ENCODE measurements around the gene MYBPC2. TPM values are rescaled to one million over a fixed set of nuclear protein-coding genes. Genes with fewer than 3 reads are reported as not detected.

Gene MYBPC2
- polyA plus RNA-seq, 12 donors: 11.4 to 140 (median 53.8) TPM; not detected in 2

DNA sequence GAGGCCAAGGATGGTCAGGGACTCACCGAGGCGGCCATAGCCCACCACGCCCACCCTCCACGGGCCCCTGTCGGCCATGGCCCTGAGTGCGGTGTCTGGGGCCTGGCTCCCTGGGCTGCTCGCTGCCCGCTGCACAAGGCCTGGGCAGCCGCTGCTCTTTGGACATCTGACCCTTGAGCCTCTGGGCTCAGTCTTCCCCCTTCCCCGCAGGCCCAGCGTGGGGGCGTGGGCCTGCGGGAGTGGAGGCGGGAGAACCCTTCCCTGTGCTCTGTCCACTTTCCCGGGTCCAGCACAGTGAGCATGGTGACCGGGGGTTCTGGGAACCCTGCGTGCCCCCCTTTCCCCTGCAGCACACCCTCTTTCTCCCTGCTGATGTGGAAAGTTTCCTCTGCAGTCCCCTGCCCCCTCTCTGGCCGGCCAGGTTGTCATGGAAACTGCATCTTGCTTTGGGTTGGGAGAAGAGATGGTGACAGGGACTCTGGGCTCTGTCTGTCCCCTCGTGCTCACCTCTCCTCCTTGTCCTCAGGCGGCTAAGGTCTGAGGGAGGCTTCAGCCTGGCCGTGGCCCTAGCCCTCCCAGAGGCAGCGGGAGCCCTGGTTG lies 81.2 kb downstream of the MYBPC2 start, which contains the start of gene ASPDH:
Gene ASPDH, minus strand, starts transcription at position 168 of the 600 bp plus-strand sequence. Its CDS starts 90 bp downstream, at position 78.
- no peak for DNase-seq

DNA sequence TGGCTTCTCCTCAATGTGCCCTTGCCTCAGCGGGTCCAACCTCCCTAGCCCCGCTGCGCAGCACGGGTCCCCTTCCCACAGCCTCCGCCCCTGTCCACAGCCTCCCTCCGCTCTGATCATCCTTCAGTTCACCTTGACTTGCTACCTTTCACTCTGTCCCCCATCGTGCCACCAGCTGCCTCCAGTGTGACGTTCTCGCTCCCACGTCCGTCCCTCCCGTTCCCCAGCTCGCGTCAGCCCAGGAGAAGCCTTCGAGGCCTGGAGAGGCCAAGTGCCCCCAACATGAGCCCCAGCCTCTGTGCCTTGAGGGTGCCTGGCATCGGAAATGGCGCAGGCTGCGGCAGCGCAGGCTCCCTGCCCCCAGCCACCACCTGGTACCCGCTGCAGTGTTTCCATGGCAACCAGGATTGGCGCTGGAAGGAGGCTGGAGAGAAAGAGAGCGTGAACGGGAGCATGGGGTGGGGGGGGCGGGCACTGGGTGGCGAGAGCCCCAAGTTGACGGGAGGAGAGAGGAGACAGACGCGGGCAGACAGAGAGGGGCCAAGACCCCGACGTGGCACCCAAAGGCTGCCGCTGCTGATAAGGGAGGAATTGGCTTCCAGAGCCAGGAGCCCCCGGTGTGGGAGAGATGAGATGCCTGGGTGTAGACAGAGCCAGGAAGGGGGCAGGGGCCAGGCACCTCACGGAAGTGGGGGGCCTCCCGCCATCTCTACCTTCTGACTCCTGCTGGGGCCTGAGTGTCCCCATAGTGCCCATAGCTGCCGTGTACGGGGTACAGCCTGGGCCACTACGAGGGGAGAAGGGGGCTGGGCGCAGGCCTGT lies 81.9 kb downstream of the MYBPC2 start:
- DNase-seq: no peak

DNA sequence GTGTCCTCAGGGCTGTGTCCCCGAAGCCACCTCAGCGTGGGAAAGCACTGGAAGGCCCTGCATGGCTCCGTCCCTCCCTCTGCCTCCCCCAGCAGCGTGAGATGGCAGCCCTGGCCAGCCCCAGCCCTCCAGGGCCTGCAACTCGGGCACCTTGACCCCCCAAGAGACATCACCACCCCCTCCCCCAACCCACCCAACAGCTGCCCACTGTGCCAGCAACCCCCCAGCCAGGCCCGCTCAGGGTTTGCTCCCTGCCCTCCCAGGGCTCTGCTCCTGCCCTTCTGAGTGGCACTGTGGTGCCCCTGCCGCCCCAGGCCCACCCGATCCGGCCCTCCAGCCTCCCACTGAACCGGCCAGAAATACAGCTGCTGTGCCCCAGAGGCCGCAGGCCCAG lies 82.5 kb downstream of the MYBPC2 start:
- DNase-seq: no peak

Other genes with a start within 250 kb of the MYBPC2 start
- gene MYH14, start 229.3 kb upstream of the MYBPC2 start, polyA plus RNA-seq (ENCODE audit: insufficient read length in 12 of 12): 10 to 100 TPM in 11 of 12 donors, not detected in 1; 21.8 to 61.6 (median 34.1) TPM
- gene KCNC3, start 103.5 kb upstream of the MYBPC2 start, polyA plus RNA-seq (ENCODE audit: insufficient read length in 12 of 12): 1 to 10 TPM in 8 of 12 donors, under 1 TPM in 3, not detected in 1; 0.69 to 6.7 (median 1.2) TPM
- gene NAPSA, start 67.3 kb upstream of the MYBPC2 start, polyA plus RNA-seq (ENCODE audit: insufficient read length in 12 of 12): 1 to 10 TPM in 5 of 12 donors, under 1 TPM in 5, not detected in 2; 0.43 to 1.6 (median 0.96) TPM
- gene NR1H2, start 56.4 kb upstream of the MYBPC2 start, polyA plus RNA-seq (ENCODE audit: insufficient read length in 12 of 12): 10 to 100 TPM in 11 of 12 donors, not detected in 1; 16.0 to 30.8 (median 17.6) TPM
- 10 to 100 TPM in 10 of 12 donors, 1 to 10 TPM in 1, not detected in 1; 8.5 to 41.1 (median 14.5) TPM for gene POLD1, start 48.5 kb upstream of the MYBPC2 start, polyA plus RNA-seq (ENCODE audit: insufficient read length in 12 of 12)
- gene SPIB, start 14.0 kb upstream of the MYBPC2 start, polyA plus RNA-seq (ENCODE audit: insufficient read length in 12 of 12): 1 to 10 TPM in 2 of 12 donors, under 1 TPM in 9, not detected in 1; 0.13 to 9.9 (median 0.56) TPM
- gene EMC10, start 43.6 kb downstream of the MYBPC2 start, polyA plus RNA-seq (ENCODE audit: insufficient read length in 12 of 12): 100 to 1,000 TPM in 4 of 12 donors, 10 to 100 TPM in 8; 66.6 to 203 (median 95.2) TPM
- 1 to 10 TPM in 10 of 12 donors, not detected in 2; 2.4 to 6.8 (median 3.9) TPM for gene GARIN5A, start 44.0 kb downstream of the MYBPC2 start, polyA plus RNA-seq (ENCODE audit: insufficient read length in 12 of 12)
- 10 to 100 TPM in 11 of 12 donors, not detected in 1; 11.8 to 41.3 (median 17.8) TPM for gene JOSD2, start 78.3 kb downstream of the MYBPC2 start, polyA plus RNA-seq (ENCODE audit: insufficient read length in 12 of 12)
- 1 to 10 TPM in 1 of 12 donors, under 1 TPM in 9, not detected in 2; 0.18 to 1.9 (median 0.65) TPM for gene ASPDH, start 81.0 kb downstream of the MYBPC2 start, polyA plus RNA-seq (ENCODE audit: insufficient read length in 12 of 12)
- gene LRRC4B, start 135.5 kb downstream of the MYBPC2 start, polyA plus RNA-seq (ENCODE audit: insufficient read length in 12 of 12): 10 to 100 TPM in 4 of 12 donors, 1 to 10 TPM in 7, not detected in 1; 6.0 to 21.0 (median 8.7) TPM
- under 1 TPM in 3 of 12 donors, not detected in 9; 0.05 to 0.25 (median 0.12) TPM for gene SYT3, start 207.0 kb downstream of the MYBPC2 start, polyA plus RNA-seq (ENCODE audit: insufficient read length in 12 of 12)
- 1 to 10 TPM in 7 of 12 donors, under 1 TPM in 3, not detected in 2; 0.85 to 2.8 (median 1.5) TPM for gene C19orf81, start 216.6 kb downstream of the MYBPC2 start, polyA plus RNA-seq (ENCODE audit: insufficient read length in 12 of 12)

Data from muscle of arm (tissue), 12 donors.